Stimulated activated effector memory CD8-positive, alpha-beta T cell treated with anti-CD3 and anti-CD28 coated beads, Interleukin-12 subunit alpha, Interleukin-12 subunit beta, amount 100 ng/mL, for 72 hours (primary cell): ENCODE measurements around the gene EEF1AKMT1.

Experiments used
- ATAC-seq: fragments of 150-1000 bp; cut with Tn5 transposase; 2 replicates; pipeline ENCODE4 v1.10.0; 2021
- DNase-seq, 2 donors: peaks; one replicate each; pipeline ENCODE4 v3.0.0; 2021 to 2022; ENCODE audit warnings: low spot score in 2 of 2
- H3K27ac Mint-ChIP-seq: one replicate; pipeline ENCODE4 v1.8.0; 2022; ENCODE audit warnings: mild to moderate bottlenecking, mixed read lengths
- H3K36me3 Mint-ChIP-seq: one replicate; pipeline ENCODE4 v1.8.0; 2022; ENCODE audit warnings: mild to moderate bottlenecking, mixed read lengths
- H3K4me1 Mint-ChIP-seq: one replicate; pipeline ENCODE4 v1.8.0; 2022; ENCODE audit warnings: mixed read lengths
- H3K4me3 Mint-ChIP-seq: one replicate; pipeline ENCODE4 v1.8.0; 2022; ENCODE audit warnings: mild to moderate bottlenecking, mixed read lengths
- H3K9me3 Mint-ChIP-seq: one replicate; pipeline ENCODE4 v1.8.0; 2022; ENCODE audit warnings: mixed read lengths

EEF1AKMT1 gene

DNA sequence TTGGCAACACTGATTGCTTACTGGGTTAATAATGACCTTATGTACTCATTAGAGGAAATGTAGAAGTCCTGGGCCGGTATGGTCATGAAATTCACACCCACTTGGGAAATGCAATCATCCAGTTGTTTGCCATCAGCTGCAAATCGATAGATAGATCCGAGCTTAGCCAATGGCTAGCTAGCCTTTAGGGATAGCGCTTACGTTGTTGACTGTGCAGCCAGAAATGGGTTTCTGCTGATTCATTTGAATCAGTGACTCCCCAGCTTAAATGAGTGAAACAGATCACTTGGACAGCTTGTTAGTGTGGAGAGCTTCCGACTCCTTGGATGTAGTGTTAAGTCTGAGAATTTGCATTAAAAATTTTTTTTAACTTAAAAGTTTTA is 58.4 kb downstream of the EEF1AKMT1 start:
- H3K27ac Mint-ChIP-seq = no peak overlapping the region
- DNase-seq (no peak), ATAC-seq (no peak)
- no peak overlapping the region for H3K4me3 Mint-ChIP-seq
- H3K36me3 Mint-ChIP-seq = no peaks in the 10 kb centered on the region
- H3K4me1 Mint-ChIP-seq = peaks cover 14% of the 10 kb centered on the region
- H3K9me3 Mint-ChIP-seq = no peaks in the 10 kb centered on the region

DNA sequence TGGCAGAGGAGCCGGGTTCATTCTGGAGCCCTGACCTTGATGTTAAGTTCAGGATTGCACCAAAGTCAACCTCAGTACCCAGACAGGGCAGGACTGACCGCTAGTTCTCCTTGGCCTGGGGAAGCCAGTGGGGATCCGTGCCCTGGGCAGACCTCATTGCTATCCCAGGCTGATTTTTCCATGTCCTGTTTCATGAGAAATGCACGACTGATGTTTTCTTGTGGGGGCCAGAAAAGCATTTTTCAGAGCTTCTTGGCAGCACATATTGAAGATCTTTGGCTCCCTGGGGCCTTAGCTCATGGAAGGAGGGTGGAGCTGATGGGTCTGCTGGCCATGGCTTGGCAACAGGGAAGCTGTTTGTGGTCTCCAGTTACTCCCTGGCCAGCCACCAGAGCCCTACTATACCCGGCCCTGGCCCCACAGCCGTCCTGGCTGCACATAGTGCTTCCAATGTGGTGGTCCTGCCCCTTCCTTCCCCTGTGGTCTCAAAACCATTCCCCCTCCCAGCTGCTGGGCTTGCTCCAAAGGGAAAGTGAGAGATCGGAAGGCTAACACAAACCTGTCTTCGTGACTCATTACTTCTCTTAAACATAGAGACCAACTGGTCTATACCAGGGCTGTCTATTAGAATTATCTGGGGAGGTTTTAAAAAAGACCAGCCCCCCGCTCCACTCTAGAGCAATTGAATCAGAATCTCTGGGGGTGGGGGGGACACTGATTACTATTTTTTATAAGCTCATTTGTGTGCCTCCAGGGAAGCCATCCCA is 59.0 kb downstream of the EEF1AKMT1 start:
- H3K4me3 Mint-ChIP-seq = no peak overlapping the region
- no peaks in the 10 kb centered on the region for H3K36me3 Mint-ChIP-seq
- H3K27ac Mint-ChIP-seq = no peak overlapping the region
- DNase-seq (no peak), ATAC-seq (no peak)
- no peaks in the 10 kb centered on the region for H3K9me3 Mint-ChIP-seq
- peaks cover 14% of the 10 kb centered on the region for H3K4me1 Mint-ChIP-seq

DNA sequence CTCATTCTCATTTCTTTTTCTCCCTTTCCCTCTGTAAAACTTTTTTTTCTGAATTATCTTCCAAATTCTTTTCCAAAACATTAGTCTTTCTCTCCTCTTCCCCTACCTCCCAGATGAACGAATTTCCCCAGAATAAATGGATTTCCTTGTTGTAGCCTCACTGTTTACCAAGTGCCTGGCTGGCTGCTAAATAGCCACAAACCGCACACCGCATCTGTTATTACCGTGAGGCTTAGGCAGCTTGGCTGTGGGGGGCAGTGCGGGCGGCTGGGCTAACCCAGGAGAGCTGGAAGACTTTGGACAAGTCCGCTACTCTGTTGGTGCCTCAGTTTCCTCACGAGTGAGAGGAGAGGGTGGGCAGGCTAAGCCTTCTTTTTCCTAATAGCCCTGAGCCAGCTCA is 59.6 kb downstream of the EEF1AKMT1 start:
- Mint-ChIP-seq H3K9me3 (no peaks in the 10 kb centered on the region), H3K36me3 (no peaks in the 10 kb centered on the region), H3K4me3 (no peak overlapping the region), H3K4me1 (peaks cover 17% of the 10 kb centered on the region), H3K27ac (no peak overlapping the region)
- DNase-seq = no peak
- ATAC-seq = no peak

DNA sequence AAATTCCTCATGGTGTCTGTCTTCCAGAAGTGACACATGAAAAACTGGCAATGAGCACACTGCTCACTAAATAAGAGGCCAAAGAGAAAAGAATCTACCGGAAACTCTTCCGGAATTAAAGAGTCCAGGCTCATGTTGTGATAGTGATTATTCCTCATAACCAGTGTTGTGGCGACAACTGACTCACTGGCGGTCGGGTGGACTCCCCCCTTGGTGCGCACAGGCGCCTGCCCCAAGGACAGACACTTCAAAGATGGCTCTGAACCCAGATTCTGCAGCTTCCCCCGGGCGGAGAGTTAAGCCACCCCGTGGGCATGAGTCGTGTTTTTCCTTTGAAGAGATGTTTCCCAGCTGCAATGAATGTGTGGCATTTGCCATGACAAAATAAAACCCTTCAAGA is 60.0 kb downstream of the EEF1AKMT1 start:
- no peak for DNase-seq
- ATAC-seq = no peak
- Mint-ChIP-seq H3K9me3 (no peaks in the 10 kb centered on the region), H3K27ac (no peak overlapping the region), H3K4me1 (peaks cover 19% of the 10 kb centered on the region), H3K36me3 (peaks cover 4% of the 10 kb centered on the region), H3K4me3 (no peak overlapping the region)

DNA sequence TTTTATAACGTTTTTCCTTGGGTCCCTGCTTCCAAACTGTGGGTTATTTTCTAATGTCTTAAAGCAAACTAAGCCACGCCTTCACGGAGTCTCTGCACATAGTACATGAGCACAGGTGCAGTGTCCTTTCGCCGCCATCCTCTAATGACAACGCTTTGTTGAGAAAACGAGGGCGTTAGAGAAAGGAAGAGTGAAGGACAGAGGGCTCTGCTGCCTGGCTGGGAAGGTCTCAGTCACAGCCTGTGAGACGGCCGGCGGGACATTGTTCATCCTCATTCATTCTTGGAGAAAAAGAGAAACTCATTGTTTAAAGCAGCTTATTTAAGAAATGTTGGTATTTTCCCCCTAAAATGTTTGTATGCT is 60.8 kb downstream of the EEF1AKMT1 start:
- peaks cover 7% of the 10 kb centered on the region for H3K36me3 Mint-ChIP-seq
- DNase-seq (no peak), ATAC-seq (no peak)
- H3K4me3 Mint-ChIP-seq = no peak overlapping the region
- H3K27ac Mint-ChIP-seq = no peak overlapping the region
- no peaks in the 10 kb centered on the region for H3K9me3 Mint-ChIP-seq
- peaks cover 19% of the 10 kb centered on the region for H3K4me1 Mint-ChIP-seq

DNA sequence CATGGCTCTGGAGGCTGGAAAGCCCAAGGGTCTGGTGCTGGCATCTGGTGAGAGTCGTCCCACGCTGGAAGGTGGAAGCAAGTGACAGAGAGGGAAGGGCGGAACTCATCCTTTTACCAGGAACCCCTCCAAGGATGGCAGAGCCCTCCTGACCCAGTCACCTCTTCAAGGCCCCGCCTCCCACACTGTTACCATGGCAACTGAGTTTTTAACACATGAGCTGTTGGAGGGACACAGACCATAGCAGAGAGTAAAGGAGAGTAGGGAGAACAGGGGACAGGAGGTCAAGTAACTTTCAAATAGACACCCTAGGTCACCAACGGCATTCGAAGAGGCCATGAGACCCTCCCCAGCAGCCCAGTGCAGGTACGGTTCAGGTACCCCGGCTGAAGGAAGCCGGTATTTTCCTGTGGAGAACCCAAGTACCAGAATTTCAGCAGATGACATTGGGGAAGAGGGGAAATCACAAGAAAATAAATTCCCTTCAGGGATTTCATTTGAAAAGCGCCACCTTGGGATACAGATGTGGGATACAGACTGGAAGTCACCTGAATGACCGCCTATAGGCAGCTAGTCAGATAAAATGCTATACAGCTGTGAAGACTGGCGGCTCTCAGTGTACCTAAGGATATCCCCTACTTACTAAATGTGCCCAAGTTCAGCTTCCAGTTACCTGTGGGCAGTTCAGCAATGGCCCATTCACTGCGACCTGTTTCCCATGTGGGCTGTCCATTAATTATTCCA is 62.3 kb downstream of the EEF1AKMT1 start:
- DNase-seq = no peak
- Mint-ChIP-seq H3K4me3 (no peak overlapping the region), H3K9me3 (no peaks in the 10 kb centered on the region), H3K27ac (no peak overlapping the region), H3K4me1 (peaks cover 19% of the 10 kb centered on the region), H3K36me3 (peaks cover 7% of the 10 kb centered on the region)
- no peak for ATAC-seq

DNA sequence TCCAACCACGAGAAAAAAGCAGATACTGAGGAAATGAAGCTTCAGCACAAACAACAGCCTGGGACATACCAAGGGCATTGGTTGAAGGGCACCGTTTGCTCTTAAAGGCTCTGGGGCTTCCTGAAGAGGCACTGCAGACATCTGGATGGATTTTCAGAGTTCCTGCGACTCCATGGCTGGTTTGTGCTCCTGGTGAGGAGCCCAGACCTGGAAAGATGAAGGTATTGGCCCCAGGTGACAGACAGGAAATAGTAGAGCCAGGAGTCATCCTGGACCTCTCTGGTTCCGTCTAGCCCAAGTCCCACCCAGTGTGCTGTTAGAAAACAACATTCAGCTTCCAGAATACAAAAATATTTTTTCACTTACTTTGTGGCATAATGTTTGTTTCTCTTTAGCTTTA is 64.0 kb downstream of the EEF1AKMT1 start:
- Mint-ChIP-seq H3K4me3 (no peak overlapping the region), H3K27ac (no peak overlapping the region), H3K9me3 (no peaks in the 10 kb centered on the region), H3K36me3 (peaks cover 7% of the 10 kb centered on the region), H3K4me1 (peaks cover 23% of the 10 kb centered on the region)
- ATAC-seq (no peak), DNase-seq (no peak)

DNA sequence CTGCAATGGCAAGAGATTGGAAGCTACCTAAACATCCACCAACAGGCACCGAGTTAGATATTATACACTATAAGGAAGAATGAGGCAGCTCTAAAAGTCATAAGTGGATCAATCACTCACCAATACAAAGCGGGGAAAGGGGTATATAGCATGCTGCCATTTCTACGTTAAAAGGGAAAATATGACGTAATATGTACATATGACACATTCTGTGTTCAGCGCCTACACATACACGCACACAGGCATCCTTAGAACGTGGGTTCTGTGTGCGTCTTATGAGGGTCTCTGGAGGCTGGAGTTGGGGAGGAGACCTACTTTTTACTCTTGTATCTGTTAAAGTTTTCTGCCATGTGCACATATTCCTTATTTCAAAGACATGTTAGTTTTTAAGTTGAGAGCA is 64.4 kb downstream of the EEF1AKMT1 start:
- Mint-ChIP-seq H3K4me1 (peaks cover 26% of the 10 kb centered on the region), H3K27ac (no peak overlapping the region), H3K4me3 (no peak overlapping the region), H3K36me3 (peaks cover 7% of the 10 kb centered on the region), H3K9me3 (no peaks in the 10 kb centered on the region)
- ATAC-seq (no peak), DNase-seq (no peak)

DNA sequence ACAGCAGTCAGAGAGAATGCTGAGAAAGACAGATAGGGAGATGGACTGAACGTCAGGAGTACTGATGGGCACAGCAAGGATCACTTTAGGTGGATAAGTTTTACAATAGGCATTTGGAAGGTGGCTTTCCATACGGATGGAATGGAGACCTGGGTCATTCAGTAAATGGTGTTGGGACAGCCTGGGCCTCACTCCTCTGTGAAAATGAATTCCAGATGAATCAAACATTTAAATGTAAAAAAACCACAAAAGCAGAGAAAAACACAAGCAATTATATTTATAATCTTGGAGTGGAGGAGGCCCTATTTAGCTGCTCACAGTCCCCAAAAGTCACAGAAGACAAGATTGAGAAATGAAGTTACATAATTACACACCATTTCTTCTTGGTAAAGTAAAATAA is 65.5 kb downstream of the EEF1AKMT1 start:
- Mint-ChIP-seq H3K36me3 (peaks cover 9% of the 10 kb centered on the region), H3K4me3 (no peak overlapping the region), H3K9me3 (no peaks in the 10 kb centered on the region), H3K4me1 (peaks cover 23% of the 10 kb centered on the region), H3K27ac (no peak overlapping the region)
- no peak for ATAC-seq
- no peak for DNase-seq

DNA sequence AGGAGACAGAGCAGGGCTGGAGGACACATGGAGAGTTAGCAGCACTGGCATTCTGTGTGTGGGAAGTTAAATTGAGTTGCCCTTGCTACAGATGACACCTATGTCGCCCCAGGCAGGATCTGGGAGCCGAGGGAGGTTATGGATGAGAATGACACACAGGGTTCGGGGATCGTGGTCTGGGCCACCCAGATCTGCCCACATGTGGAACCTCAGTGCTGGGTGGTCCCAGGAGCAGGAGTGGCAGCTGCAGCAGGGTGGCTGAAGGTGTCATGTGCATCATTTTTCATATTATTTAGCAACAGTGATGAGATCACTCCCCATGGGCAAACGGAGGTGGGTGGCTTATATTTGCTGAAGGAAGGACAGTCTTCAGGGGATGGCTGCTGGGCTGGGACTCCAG is 67.1 kb downstream of the EEF1AKMT1 start:
- H3K4me3 Mint-ChIP-seq = no peak overlapping the region

DNA sequence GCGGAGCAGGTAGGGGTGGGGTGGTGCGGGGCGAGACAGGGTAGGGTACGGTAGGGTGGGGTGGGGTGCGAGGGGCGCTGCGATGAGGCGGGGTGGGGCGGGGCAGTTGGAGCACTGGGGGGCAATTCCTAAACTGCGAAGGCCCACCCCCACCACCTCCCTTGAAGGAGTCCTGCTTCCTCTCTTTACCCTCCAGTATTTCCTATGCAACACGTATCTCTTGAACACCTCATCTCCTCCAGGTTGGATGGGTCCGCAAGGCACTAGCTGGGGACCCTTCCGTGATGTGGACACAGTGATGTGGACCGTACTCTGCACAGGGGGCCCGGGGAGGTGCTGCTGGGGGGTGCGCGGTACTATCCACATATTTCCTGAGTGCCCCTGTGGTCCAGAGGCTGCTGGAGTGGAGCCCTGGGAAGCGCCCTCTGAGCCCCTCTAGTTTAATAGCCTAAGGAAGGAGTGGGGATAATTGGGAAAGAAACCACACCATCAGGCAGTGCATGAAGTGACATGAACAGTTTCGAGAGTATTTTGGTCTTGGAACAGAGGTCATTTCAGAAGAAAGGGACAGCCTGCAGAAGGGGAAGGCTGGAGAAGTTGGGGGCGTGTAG is 69.2 kb downstream of the EEF1AKMT1 start:
- H3K27ac Mint-ChIP-seq = no peak overlapping the region
- ATAC-seq = no peak
- H3K36me3 Mint-ChIP-seq = peaks cover 12% of the 10 kb centered on the region
- peaks cover 22% of the 10 kb centered on the region for H3K4me1 Mint-ChIP-seq
- H3K9me3 Mint-ChIP-seq = no peaks in the 10 kb centered on the region
- peak overlapping the region; percentile 64 for H3K4me3 Mint-ChIP-seq
- DNase-seq = no peak

More for the DNA sequence above, 67.1 kb downstream of the EEF1AKMT1 start:
- peaks cover 22% of the 10 kb centered on the region for H3K4me1 Mint-ChIP-seq
- no peak for DNase-seq
- H3K27ac Mint-ChIP-seq = no peak overlapping the region
- H3K9me3 Mint-ChIP-seq = no peaks in the 10 kb centered on the region
- ATAC-seq = no peak
- H3K36me3 Mint-ChIP-seq = peaks cover 12% of the 10 kb centered on the region

DNA sequence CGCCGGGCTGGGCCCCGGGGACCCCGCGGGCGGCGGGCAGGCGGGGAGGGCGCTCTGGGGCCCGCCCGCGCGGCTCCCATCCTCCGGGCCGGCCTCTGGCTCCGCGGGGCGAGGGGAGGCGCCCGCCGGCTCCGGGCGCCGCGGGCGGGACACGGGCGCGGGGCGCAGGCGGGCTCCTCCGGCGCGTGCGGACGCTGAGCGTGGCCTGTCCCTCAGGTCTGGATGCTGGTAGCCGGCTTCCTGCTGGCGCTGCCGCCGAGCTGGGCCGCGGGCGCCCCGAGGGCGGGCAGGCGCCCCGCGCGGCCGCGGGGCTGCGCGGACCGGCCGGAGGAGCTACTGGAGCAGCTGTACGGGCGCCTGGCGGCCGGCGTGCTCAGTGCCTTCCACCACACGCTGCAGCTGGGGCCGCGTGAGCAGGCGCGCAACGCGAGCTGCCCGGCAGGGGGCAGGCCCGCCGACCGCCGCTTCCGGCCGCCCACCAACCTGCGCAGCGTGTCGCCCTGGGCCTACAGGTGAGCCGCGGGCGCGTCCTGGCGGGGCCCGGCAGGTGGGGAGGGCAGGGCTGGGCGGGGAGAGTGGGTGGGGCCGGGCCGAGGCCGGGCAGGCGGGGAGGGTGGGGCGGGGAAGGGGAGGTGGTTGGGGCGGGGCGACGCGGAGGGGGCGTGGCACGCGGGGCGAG is 69.8 kb downstream of the EEF1AKMT1 start:
- peak overlapping the region; percentile 90 for H3K4me3 Mint-ChIP-seq
- peaks cover 10% of the 10 kb centered on the region for H3K36me3 Mint-ChIP-seq
- peak; percentile 92 for ATAC-seq
- no peaks in the 10 kb centered on the region for H3K9me3 Mint-ChIP-seq
- peak; percentile 59 to 85 for DNase-seq
- H3K4me1 Mint-ChIP-seq = peaks cover 17% of the 10 kb centered on the region
- no peak overlapping the region for H3K27ac Mint-ChIP-seq

DNA sequence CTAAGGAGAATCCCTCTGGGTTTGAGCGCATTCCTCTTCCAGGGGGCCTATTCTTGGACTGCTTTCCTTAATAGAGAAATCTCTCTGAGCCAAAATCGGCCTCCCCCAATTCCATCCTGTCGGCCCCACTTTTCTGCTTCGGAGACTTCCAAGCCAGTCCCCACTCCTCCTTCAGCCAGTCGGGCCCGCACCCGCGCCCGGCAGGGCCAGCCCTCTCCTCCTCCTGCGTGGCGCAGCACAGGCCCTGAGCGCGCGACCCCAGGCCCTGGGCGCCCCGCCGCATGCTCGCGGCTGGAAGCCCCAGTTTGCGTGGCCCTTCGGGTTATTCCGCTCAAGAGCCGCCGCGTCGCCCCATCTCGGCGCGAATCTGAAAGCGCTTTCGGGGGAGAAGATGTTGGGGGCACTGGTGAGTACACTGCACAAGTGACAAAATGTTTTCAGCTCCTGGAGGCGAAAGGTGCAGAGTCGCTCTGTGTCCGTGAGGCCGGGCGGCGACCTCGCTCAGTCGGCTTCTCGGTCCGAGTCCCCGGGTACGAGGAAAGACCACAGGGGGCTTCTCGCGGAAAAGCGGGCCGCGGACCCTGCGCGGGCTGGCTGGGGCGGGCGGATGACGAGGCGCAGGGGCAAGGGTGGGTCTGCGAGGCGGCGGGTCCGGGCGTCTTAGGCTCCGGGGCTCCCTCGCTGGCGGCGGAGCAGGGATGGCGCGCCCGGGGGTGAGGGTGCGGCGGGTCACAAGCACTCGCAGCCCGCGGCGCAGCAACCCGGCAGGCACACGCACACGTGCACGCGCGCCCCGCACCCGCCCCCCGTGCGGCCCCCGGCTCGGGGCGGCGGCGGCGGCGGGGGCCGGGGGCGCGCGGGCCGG is 70.6 kb downstream of the EEF1AKMT1 start, which contains the start of gene IL17D:
TSS of gene IL17D (plus strand) at position 785 of the 865 bp plus-strand sequence. CDS start 303 bp downstream, outside the sequence.
- peaks cover 17% of the 10 kb centered on the region for H3K4me1 Mint-ChIP-seq
- peak; percentile 18 to 73 for DNase-seq
- H3K27ac Mint-ChIP-seq = peak within 1 kb of the TSS; percentile 77

DNA sequence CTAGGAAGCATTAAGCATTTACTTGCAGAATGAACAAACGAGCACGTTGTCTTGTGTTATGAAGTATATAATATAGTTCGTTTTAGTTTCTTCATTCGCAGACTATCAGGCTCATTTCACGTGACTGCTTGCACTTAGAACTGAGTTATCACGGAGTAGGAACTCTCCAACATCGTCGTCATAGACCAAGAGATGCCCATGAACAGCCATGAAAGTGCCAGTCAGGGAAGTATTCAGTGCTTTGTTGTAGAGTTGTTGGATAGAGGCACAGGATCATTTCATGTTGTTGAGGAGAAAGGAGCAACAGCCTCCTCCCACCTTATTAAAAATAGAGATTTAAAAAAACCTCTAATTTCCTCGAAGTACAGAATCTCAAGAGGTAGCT is 71.2 kb downstream of the EEF1AKMT1 start:
- ATAC-seq = no peak
- Mint-ChIP-seq H3K9me3 (no peaks in the 10 kb centered on the region), H3K36me3 (peaks cover 5% of the 10 kb centered on the region), H3K4me3 (peak overlapping the region; percentile 90), H3K27ac (peak overlapping the region; percentile 77), H3K4me1 (peaks cover 17% of the 10 kb centered on the region)
- no peak for DNase-seq

More for the DNA sequence above, 70.6 kb downstream of the EEF1AKMT1 start, which contains the start of gene IL17D:
- H3K4me3 Mint-ChIP-seq = peak within 1 kb of the TSS; percentile 90
- H3K9me3 Mint-ChIP-seq = no peaks in the 10 kb centered on the region
- peak; percentile 51 for ATAC-seq
- peaks cover 5% of the 10 kb centered on the region for H3K36me3 Mint-ChIP-seq
